GM06990 (cell line): ENCODE measurements around the gene SNX19.
"Not testable (repeated sequence)": the region's sequence is repeated elsewhere in the genome, so short reads cannot be mapped to it uniquely, and the experiment has no call there.

ENCODE experiments used
- DNase-seq: peaks from one replicate; pipeline ENCODE4 v3.0.0-alpha.2; 2011; ENCODE audit not compliant: insufficient read length; ENCODE audit errors: extremely low read depth
- H3K27me3 ChIP-seq: replicated peaks from 2 replicates; pipeline ENCODE4 v1.6.0; 2011; ENCODE audit warnings: low read length; ENCODE audit not compliant: control insufficient read depth, insufficient read depth
- H3K36me3 ChIP-seq: 2 replicates; pipeline ENCODE4 v1.5.1; 2011; ENCODE audit warnings: low read length; ENCODE audit not compliant: control insufficient read depth, insufficient read depth
- H3K4me3 ChIP-seq: replicated peaks from 2 replicates; pipeline ENCODE4 v1.5.1; 2011; ENCODE audit warnings: low read depth, mild to moderate bottlenecking, control low read depth, low read length
- TF ChIP-seq, protein P1 (sequence below): IDR thresholded peaks from 2 replicates; pipeline ENCODE4 v1.5.1; 2011; ENCODE audit warnings: low read length, control low read depth, mild to moderate bottlenecking, inconsistent platforms; ENCODE audit not compliant: insufficient read depth, poor library complexity, severe bottlenecking

Gene SNX19

DNA sequence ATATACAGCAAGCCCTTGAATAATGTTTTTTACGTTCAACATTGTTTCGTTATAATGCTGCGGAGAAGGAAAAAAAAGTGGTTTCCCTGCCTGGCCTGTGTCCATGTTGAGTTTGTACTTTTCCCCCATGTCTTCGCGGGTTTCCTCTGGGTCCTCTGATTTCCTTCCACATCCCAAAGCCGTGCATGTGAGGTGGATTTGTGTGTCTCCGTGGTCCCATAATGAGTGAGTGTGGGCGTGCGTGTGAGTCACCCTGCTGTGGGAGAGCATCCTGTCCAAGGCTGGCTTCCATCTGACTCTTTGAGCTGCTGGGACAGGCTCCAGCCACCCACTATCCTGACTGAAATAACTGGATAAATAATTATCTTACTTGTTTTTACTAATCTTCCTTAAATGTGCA is 29.6 kb upstream of the SNX19 start:
- DNase-seq, result no peak
- H3K4me3 ChIP-seq, result no peak overlapping the region
- no peaks in the 10 kb centered on the region; the same call in 1 of the 2 replicates for H3K27me3 ChIP-seq
- H3K36me3 ChIP-seq, result no peaks in the 10 kb centered on the region
- TF ChIP-seq, protein P1, sequence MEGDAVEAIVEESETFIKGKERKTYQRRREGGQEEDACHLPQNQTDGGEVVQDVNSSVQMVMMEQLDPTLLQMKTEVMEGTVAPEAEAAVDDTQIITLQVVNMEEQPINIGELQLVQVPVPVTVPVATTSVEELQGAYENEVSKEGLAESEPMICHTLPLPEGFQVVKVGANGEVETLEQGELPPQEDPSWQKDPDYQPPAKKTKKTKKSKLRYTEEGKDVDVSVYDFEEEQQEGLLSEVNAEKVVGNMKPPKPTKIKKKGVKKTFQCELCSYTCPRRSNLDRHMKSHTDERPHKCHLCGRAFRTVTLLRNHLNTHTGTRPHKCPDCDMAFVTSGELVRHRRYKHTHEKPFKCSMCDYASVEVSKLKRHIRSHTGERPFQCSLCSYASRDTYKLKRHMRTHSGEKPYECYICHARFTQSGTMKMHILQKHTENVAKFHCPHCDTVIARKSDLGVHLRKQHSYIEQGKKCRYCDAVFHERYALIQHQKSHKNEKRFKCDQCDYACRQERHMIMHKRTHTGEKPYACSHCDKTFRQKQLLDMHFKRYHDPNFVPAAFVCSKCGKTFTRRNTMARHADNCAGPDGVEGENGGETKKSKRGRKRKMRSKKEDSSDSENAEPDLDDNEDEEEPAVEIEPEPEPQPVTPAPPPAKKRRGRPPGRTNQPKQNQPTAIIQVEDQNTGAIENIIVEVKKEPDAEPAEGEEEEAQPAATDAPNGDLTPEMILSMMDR, result no peak

- no peak for DNase-seq
- TF ChIP-seq, protein P1, result no peak
- H3K4me3 ChIP-seq, result no peak overlapping the region
- no peaks in the 10 kb centered on the region; the same call in 1 of the 2 replicates for H3K27me3 ChIP-seq
- H3K36me3 ChIP-seq, result no peaks in the 10 kb centered on the region
Observed at GRCh38 chr11:130940706-130941105, 24.4 kb upstream of the SNX19 start.

DNA sequence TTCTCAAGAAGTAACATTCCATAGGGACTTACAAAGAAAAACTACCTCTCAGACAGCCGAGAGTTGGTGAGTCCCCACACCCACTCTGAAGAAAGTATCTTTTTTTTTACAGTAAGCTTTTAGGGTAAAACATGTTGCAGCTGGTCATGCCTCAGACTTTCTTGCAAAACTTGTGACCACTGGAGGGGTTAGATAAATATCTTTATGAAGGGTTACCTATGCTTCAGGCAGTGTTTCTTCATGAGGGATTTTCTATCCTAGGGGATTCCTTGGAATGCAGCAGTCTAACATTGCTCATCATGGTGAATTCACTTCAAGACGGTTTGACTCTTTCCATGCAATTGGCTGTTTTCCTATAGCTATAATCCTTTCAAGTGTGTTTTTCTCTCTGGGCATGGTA is 20.8 kb upstream of the SNX19 start:
- TF ChIP-seq, protein P1, result no peak
- Histone ChIP-seq H3K36me3 (no peaks in the 10 kb centered on the region), H3K4me3 (no peak overlapping the region), H3K27me3 (no peaks in the 10 kb centered on the region)
- DNase-seq, result no peak

- H3K27me3 ChIP-seq, result no peaks in the 10 kb centered on the region
- no peak for DNase-seq
- H3K36me3 ChIP-seq, result no peaks in the 10 kb centered on the region
- no peak overlapping the region for H3K4me3 ChIP-seq
- TF ChIP-seq, protein P1, result no peak
Observed at GRCh38 chr11:130932086-130932712, 15.9 kb upstream of the SNX19 start.

DNA sequence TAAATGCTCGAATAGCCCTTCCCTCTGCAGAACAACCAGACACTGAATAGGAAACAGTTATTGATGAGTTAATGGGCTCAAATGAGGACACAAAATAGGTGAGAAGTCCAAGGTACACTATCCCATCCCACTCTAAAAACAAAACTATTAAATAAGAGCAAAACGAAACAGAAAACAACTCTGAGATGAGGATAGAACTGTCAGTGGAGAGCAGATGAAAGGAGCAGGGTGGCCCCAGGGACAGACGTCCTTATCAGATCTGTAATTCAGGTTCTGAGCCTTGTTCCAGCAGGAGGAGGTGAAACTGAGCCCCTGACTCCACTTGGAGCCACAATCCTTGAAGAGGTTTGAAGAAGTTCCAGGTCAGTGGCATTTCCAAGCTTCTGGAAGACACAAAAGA is 8.5 kb upstream of the SNX19 start:
- H3K36me3 ChIP-seq, result no peaks in the 10 kb centered on the region
- TF ChIP-seq, protein P1, result no peak
- no peak for DNase-seq
- no peak overlapping the region for H3K4me3 ChIP-seq
- H3K27me3 ChIP-seq, result no peaks in the 10 kb centered on the region

- H3K36me3 ChIP-seq, H3K4me3 ChIP-seq, DNase-seq, H3K27me3 ChIP-seq: not testable (repeated sequence)
Observed at GRCh38 chr11:130920612-130921011, 4.3 kb upstream of the SNX19 start.
